ENCODE measurements around the gene UPK2. TPM values are rescaled to one million over a fixed set of nuclear protein-coding genes. Genes with fewer than 3 reads are reported as not detected.
"Not testable (repeated sequence)": the region's sequence is repeated elsewhere in the genome, so short reads cannot be mapped to it uniquely, and the experiment has no call there.

UPK2 gene
- polyA plus RNA-seq, 1 of the 3 experiments (the other 2 are of a cell fraction) = 0.15 TPM

GRCh38 chr11:118953265-118953664 is 2.8 kb upstream of the UPK2 start:
- Histone ChIP-seq H3K9ac (no peak overlapping the region), H3K9me3 (no peaks in the 10 kb centered on the region), H3K27me3 (ENCODE audit: insufficient read depth) (no peaks in the 10 kb centered on the region), H3F3A (replicated peaks; ENCODE audit: insufficient read depth) (no peaks in the 10 kb centered on the region), H3K9me2 (no peaks in the 10 kb centered on the region), H3K79me2 (ENCODE audit: insufficient read depth) (no peaks in the 10 kb centered on the region), H3K36me3 (replicated peaks in 1 of 2; ENCODE audit: control insufficient read depth in 1 of 2, insufficient read depth in 2 of 2, low read length in 1 of 2) (no peaks in the 10 kb centered on the region), H3K4me3 (ENCODE audit: low read depth in 2 of 2, low read length in 1 of 2) (no peak overlapping the region), H3K4me2 (no peak overlapping the region), H3K27ac (ENCODE audit: low read depth in 2 of 2, low read length in 1 of 2) (peak overlapping the region in 1 of 2 experiments; percentile 2; a peak in 1 of 4 replicates), H3K4me1 (ENCODE audit: control insufficient read depth in 1 of 2, insufficient read depth in 2 of 2, low read depth in 1 of 2, low read length in 1 of 2) (peaks cover 0 to 6% of the 10 kb centered on the region in 2 experiments; a peak in 1 of 4 replicates), H4K20me1 (ENCODE audit: insufficient read depth) (no peaks in the 10 kb centered on the region), H2AFZ (ENCODE audit: low read depth) (no peak overlapping the region)
- POLR2A ChIA-PET = interaction anchor here (1.0 kb wide), 1 partner anchor 44 kb away, joined by 4 read pairs; no protein-coding TSS in a partner anchor
- TF ChIP-seq TEAD4 (IDR thresholded peaks at IDR 0.05; ENCODE audit: borderline replicate concordance, insufficient read depth) (no peak), RFX5 (IDR thresholded peaks at IDR 0.05; ENCODE audit: low read length) (peak; percentile 21; the same call in 1 of the 2 replicates), MXI1 (IDR thresholded peaks at IDR 0.05; ENCODE audit: low read depth, low read length) (peak; percentile 75; the same call in 1 of the 2 replicates)
- CTCF ChIA-PET = interaction anchor here (1.0 to 12.7 kb wide), 5 partner anchors 22 to 403 kb away, joined by 3 to 186 read pairs (median 6); partner anchors contain the start of genes BCL9L and DDX6
- 11% methylated on average over 6 of the region's 6 CpGs for WGBS (ENCODE audit: low lambda C conversion rate)
- peak; percentile 86 for DNase-seq

- H3K4me2 ChIP-seq; H3F3A ChIP-seq (replicated peaks; ENCODE audit: insufficient read depth); H3K4me1 ChIP-seq (ENCODE audit: control insufficient read depth in 1 of 2, insufficient read depth in 2 of 2, low read depth in 1 of 2, low read length in 1 of 2); DNase-seq; H4K20me1 ChIP-seq (ENCODE audit: insufficient read depth); H3K9ac ChIP-seq; H3K4me3 ChIP-seq (ENCODE audit: low read depth in 2 of 2, low read length in 1 of 2); H3K36me3 ChIP-seq (replicated peaks in 1 of 2; ENCODE audit: control insufficient read depth in 1 of 2, insufficient read depth in 2 of 2, low read length in 1 of 2); H2AFZ ChIP-seq (ENCODE audit: low read depth); H3K9me2 ChIP-seq; H3K79me2 ChIP-seq (ENCODE audit: insufficient read depth); H3K27ac ChIP-seq (ENCODE audit: low read depth in 2 of 2, low read length in 1 of 2); H3K27me3 ChIP-seq (ENCODE audit: insufficient read depth); POLR2A ChIA-PET; H3K9me3 ChIP-seq: not testable (repeated sequence)
- CTCF ChIA-PET = interaction anchor here (1.2 to 12.7 kb wide), 3 partner anchors 22 to 264 kb away, joined by 6 to 186 read pairs (median 61); partner anchors contain the start of gene BCL9L
- WGBS (ENCODE audit: low lambda C conversion rate) = 87% methylated on average over 5 of the region's 6 CpGs
These were observed 2.1 kb upstream of the UPK2 start for GRCh38 chr11:118953976-118954375.

DNA sequence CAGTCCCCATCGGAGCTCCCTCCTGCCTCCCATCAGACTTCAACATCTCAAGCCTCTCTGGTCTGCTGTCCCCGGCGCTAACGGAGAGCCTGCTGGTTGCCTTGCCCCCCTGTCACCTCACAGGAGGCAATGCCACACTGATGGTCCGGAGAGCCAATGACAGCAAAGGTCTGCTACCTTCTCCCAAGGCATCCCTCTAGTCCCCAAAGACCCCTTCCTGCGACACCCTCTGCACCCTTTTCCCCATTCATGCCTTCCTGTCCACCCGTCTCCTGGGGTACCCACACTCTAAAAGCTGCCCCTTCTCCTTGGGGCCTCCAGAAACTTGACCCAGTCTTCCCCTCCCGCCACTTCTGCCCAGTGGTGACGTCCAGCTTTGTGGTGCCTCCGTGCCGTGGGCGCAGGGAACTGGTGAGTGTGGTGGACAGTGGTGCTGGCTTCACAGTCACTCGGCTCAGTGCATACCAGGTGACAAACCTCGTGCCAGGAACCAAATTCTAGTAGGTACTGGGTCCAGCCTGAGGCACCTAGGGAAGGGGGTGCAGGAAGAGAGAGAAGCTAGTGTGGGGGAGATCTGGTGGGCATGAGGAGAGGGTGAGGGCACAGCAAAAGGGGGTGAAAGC is 860 bp downstream of the UPK2 start:
- Histone ChIP-seq H3K9ac (no peak overlapping the region), H3K4me2 (no peak overlapping the region), H3K9me3 (no peaks in the 10 kb centered on the region), H3K79me2 (ENCODE audit: insufficient read depth) (no peaks in the 10 kb centered on the region), H2AFZ (ENCODE audit: low read depth) (no peak overlapping the region), H3K4me3 (ENCODE audit: low read depth in 2 of 2, low read length in 1 of 2) (no peak overlapping the region; a peak in 1 of 4 replicates), H3K36me3 (replicated peaks in 1 of 2; ENCODE audit: control insufficient read depth in 1 of 2, insufficient read depth in 2 of 2, low read length in 1 of 2) (no peaks in the 10 kb centered on the region), H3F3A (replicated peaks; ENCODE audit: insufficient read depth) (no peaks in the 10 kb centered on the region), H3K27me3 (ENCODE audit: insufficient read depth) (no peaks in the 10 kb centered on the region), H3K9me2 (no peaks in the 10 kb centered on the region), H3K4me1 (ENCODE audit: control insufficient read depth in 1 of 2, insufficient read depth in 2 of 2, low read depth in 1 of 2, low read length in 1 of 2) (peaks cover 0 to 6% of the 10 kb centered on the region in 2 experiments; a peak in 1 of 4 replicates), H3K27ac (ENCODE audit: low read depth in 2 of 2, low read length in 1 of 2) (no peak overlapping the region), H4K20me1 (ENCODE audit: insufficient read depth) (no peaks in the 10 kb centered on the region)
- 42% methylated on average over 11 of the region's 14 CpGs for WGBS (ENCODE audit: low lambda C conversion rate)
- CTCF ChIA-PET = interaction anchor here (0.6 to 12.7 kb wide), 30 partner anchors 9 to 362 kb away, joined by 3 to 186 read pairs (median 5); partner anchors contain the start of genes BCL9L, CENATAC, CXCR5 and DDX6
- POLR2A ChIA-PET = interaction anchor here (0.6 to 1.7 kb wide), 3 partner anchors 40 to 165 kb away, joined by 3 to 4 read pairs (median 3); no protein-coding TSS in a partner anchor
- TF ChIP-seq RAD21 (IDR thresholded peaks at IDR 0.05; ENCODE audit: low read length) (no peak), GATA2 (CRISPR knock-in tag; IDR thresholded peaks at IDR 0.05) (no peak), NFIC (IDR thresholded peaks at IDR 0.05; ENCODE audit: borderline replicate concordance) (no peak), TAF1 (IDR thresholded peaks at IDR 0.05; ENCODE audit: borderline replicate concordance, low read depth, low read length) (no peak)
- no peak for DNase-seq
